DND-41 (cell line): ENCODE results near the gene PIGX.

Experiments used
- CTCF ChIP-seq: IDR thresholded peaks from 2 replicates; pipeline ENCODE4 v1.5.1; 2012; ENCODE audit warnings: borderline replicate concordance, low read length, moderate library complexity, mild to moderate bottlenecking; ENCODE audit not compliant: poor library complexity, severe bottlenecking; ENCODE audit errors: extremely low read depth
- EZH2 ChIP-seq: IDR thresholded peaks from 3 replicates; pipeline ENCODE4 v1.6.1; 2012; ENCODE audit warnings: borderline replicate concordance, low read depth, mild to moderate bottlenecking, moderate library complexity, low read length, inconsistent platforms; ENCODE audit not compliant: severe bottlenecking

DNA sequence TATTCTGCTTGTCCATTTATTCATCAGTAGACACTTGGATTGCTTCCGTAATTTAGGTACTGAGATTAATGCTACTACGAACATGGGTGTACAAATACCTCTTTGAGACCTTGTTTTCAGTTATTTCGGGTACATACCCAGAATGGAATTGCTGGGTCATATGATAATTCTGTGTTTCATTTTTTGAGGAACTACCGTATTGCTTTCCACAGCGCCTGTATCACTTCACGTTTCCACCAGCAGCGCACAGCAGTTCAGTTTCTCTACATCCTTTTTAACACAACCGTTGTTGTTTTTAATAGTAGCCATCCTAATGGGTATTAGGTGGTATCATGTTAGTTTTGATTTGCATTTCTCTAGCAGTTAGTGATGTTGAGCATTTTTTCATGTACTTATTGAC, 36.9 kb downstream of the PIGX start:
- TF ChIP-seq CTCF (no peak), EZH2 (no peak)
